Activated CD4-positive, CD25-positive, alpha-beta regulatory T cell treated with anti-CD3 and anti-CD28 coated beads, Interleukin-2, amount 50 U/mL, for 24 hours (primary cell): ENCODE results near the gene NDUFAF7.
"Not testable (repeated sequence)": the region's sequence is repeated elsewhere in the genome, so short reads cannot be mapped to it uniquely, and the experiment has no call there.

Experiments
- ATAC-seq, 2 donors: fragments of 150-1000 bp; cut with Tn5 transposase; one replicate each; pipeline ENCODE4 v1.10.0; 2021; ENCODE audit warnings: mild to moderate bottlenecking in 1 of 2, moderate library complexity in 1 of 2

Gene NDUFAF7

GRCh38 chr2:37231241-37232130 is at the start of gene NDUFAF7, which contains the start of gene CEBPZ:
Gene NDUFAF7 (plus strand): TSS chr2:37231658. CDS start chr2:37231706, 48 bp downstream.
Gene CEBPZ (minus strand): TSS chr2:37231596. CDS start chr2:37231567, 29 bp downstream.
- peak; percentile 98 for ATAC-seq

GRCh38 chr2:37181726-37182684 is 49.5 kb upstream of the NDUFAF7 start:
- no peak for ATAC-seq

GRCh38 chr2:37188570-37188969 is 42.9 kb upstream of the NDUFAF7 start, which contains the start of gene SULT6B1:
Gene SULT6B1 (minus strand): TSS chr2:37188670. CDS start chr2:37188640, 30 bp downstream.
- ATAC-seq = no peak

GRCh38 chr2:37189452-37190153 is 41.9 kb upstream of the NDUFAF7 start:
- no peak for ATAC-seq

GRCh38 chr2:37190290-37190689 is 41.2 kb upstream of the NDUFAF7 start:
- no peak for ATAC-seq

GRCh38 chr2:37191253-37191652 is 40.2 kb upstream of the NDUFAF7 start:
- no peak for ATAC-seq

GRCh38 chr2:37191747-37192146 is 39.7 kb upstream of the NDUFAF7 start:
- no peak for ATAC-seq

GRCh38 chr2:37192551-37192950 is 38.9 kb upstream of the NDUFAF7 start:
- no peak for ATAC-seq

GRCh38 chr2:37195862-37196319 is 35.6 kb upstream of the NDUFAF7 start:
- ATAC-seq = not testable (repeated sequence)

- peak; percentile 87 to 90 for ATAC-seq
These were observed 34.9 kb upstream of the NDUFAF7 start, which contains the start of gene CEBPZOS for GRCh38 chr2:37196320-37197195. Gene CEBPZOS (plus strand): TSS chr2:37196496. CDS start chr2:37199705, 3,209 bp downstream.

- ATAC-seq = no peak
These were observed 32.8 kb upstream of the NDUFAF7 start for GRCh38 chr2:37198681-37199065.

- ATAC-seq = no peak
These were observed 30.2 kb upstream of the NDUFAF7 start for GRCh38 chr2:37201208-37201607.

- ATAC-seq = peak; percentile 83 to 89
These were observed 29.7 kb upstream of the NDUFAF7 start for GRCh38 chr2:37201766-37202165.

- ATAC-seq = no peak
These were observed 27.8 kb upstream of the NDUFAF7 start for GRCh38 chr2:37203708-37204107.

GRCh38 chr2:37205071-37205661 is 26.3 kb upstream of the NDUFAF7 start:
- ATAC-seq = not testable (repeated sequence)

GRCh38 chr2:37205689-37206341 is 25.6 kb upstream of the NDUFAF7 start:
- ATAC-seq = no peak

GRCh38 chr2:37206760-37207159 is 24.7 kb upstream of the NDUFAF7 start:
- not testable (repeated sequence) for ATAC-seq

GRCh38 chr2:37211212-37211611 is 20.2 kb upstream of the NDUFAF7 start:
- ATAC-seq = no peak

- ATAC-seq = no peak
These were observed 19.5 kb upstream of the NDUFAF7 start for GRCh38 chr2:37211939-37212338.

- no peak for ATAC-seq
These were observed 16.2 kb upstream of the NDUFAF7 start for GRCh38 chr2:37215250-37215649.
